HFF-Myc (cell line): ENCODE results near the gene RBM10.

Source experiments
- DNase-seq: peaks from one replicate; pipeline ENCODE4 v3.0.0-alpha.2; 2011; ENCODE audit warnings: low read depth; ENCODE audit errors: extremely low read depth
- H3K4me3 ChIP-seq: replicated peaks from 2 replicates; pipeline ENCODE4 v1.5.1; 2011; ENCODE audit warnings: low read depth, mild to moderate bottlenecking, control low read depth, low read length
- CTCF ChIP-seq: IDR thresholded peaks from 2 replicates; pipeline ENCODE4 v1.5.1; 2012; ENCODE audit warnings: mild to moderate bottlenecking, low read depth, low read length, control low read depth; ENCODE audit errors: missing control alignments

RBM10 gene

GRCh38 chrX:47158781-47159180, 13.8 kb downstream of the RBM10 start:
- DNase-seq, result no peak
- TF ChIP-seq CTCF, result no peak

DNA sequence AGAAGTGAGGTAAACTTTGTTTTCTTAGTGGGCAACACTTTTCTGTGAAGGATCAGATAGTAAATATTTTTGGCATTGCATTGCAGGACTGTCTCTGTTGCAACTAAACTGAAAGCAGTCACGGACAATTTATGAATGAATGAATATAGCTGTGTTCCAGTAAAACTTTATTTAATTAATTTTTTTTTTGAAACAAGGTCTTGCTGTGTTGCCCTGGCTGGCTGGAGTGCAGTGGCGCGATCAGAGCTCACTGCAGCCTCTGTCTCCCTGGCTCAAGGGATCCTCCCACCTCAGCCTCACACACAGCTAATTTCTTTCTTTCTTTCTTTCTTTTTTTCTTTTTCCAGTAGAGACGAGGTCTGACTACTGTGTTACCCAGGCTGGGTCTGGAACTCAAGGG, 15.8 kb downstream of the RBM10 start:
- DNase-seq, result no peak
- no peak overlapping the region for H3K4me3 ChIP-seq
- TF ChIP-seq CTCF, result no peak

More at GRCh38 chrX:47158781-47159180, 13.8 kb downstream of the RBM10 start:
- no peak overlapping the region for H3K4me3 ChIP-seq

- no peak for DNase-seq
- TF ChIP-seq CTCF, result no peak
- no peak overlapping the region for H3K4me3 ChIP-seq
Observed at GRCh38 chrX:47162927-47163583, 18.0 kb downstream of the RBM10 start.

- H3K4me3 ChIP-seq, result no peak overlapping the region
- no peak for TF ChIP-seq CTCF
- DNase-seq, result no peak
Observed at GRCh38 chrX:47164420-47164819, 19.4 kb downstream of the RBM10 start.

- no peak for DNase-seq
- no peak overlapping the region for H3K4me3 ChIP-seq
- no peak for TF ChIP-seq CTCF
Observed at GRCh38 chrX:47166126-47166525, 21.1 kb downstream of the RBM10 start.

- no peak for DNase-seq
- H3K4me3 ChIP-seq, result no peak overlapping the region
- TF ChIP-seq CTCF, result no peak
Observed at GRCh38 chrX:47168495-47169073, 23.6 kb downstream of the RBM10 start.

- TF ChIP-seq CTCF, result no peak
- DNase-seq, result no peak
- H3K4me3 ChIP-seq, result no peak overlapping the region
Observed at GRCh38 chrX:47169273-47169672, 24.3 kb downstream of the RBM10 start.
